Keratinocyte (primary cell): ENCODE data around the gene SUPT20HL1. TPM values are rescaled to one million over a fixed set of nuclear protein-coding genes. Genes with fewer than 3 reads are reported as not detected.

Experiments used
- DNase-seq: peaks from one replicate; pipeline ENCODE4 v3.0.0-alpha.2; 2011; ENCODE audit warnings: low read depth, missing footprints, low spot score
- FAIRE-seq: peaks from 2 replicates; lab custom pipeline; 2011; peaks lifted over from hg19 to GRCh38; lab: Jason Lieb, UNC
- H2AFZ ChIP-seq: 2 replicates; pipeline ENCODE4 v1.6.0; 2012; ENCODE audit warnings: low read length, control low read depth, inconsistent platforms; ENCODE audit not compliant: control insufficient read depth
- H3K27ac ChIP-seq: 2 replicates; pipeline ENCODE4 v1.5.1; 2011; ENCODE audit warnings: low read length; ENCODE audit not compliant: control insufficient read depth, insufficient read depth
- H3K27me3 ChIP-seq: 3 replicates; pipeline ENCODE4 v1.6.0; 2011; ENCODE audit warnings: low read length; ENCODE audit not compliant: control insufficient read depth, insufficient read depth; ENCODE audit errors: extremely low read depth
- H3K36me3 ChIP-seq, 2 experiments: 2 replicates in 1 of 2; 3 replicates in 1 of 2; pipeline ENCODE4 v1.5.1; 2011; ENCODE audit warnings: low read length in 2 of 2, mild to moderate bottlenecking in 1 of 2; ENCODE audit not compliant: control insufficient read depth in 2 of 2, insufficient read depth in 2 of 2; ENCODE audit errors: extremely low read depth in 1 of 2
- H3K4me1 ChIP-seq: 3 replicates; pipeline ENCODE4 v1.5.1; 2011; ENCODE audit warnings: low read length; ENCODE audit not compliant: control insufficient read depth, insufficient read depth; ENCODE audit errors: extremely low read depth
- H3K4me2 ChIP-seq: 3 replicates; pipeline ENCODE4 v1.6.0; 2011; ENCODE audit warnings: low read depth, low read length; ENCODE audit not compliant: control insufficient read depth, insufficient read depth; ENCODE audit errors: extremely low read depth
- H3K4me3 ChIP-seq, 3 experiments: fragments of 200-600 bp in 1 of 3; sonication (generic) in 1 of 3; 2 replicates in 2 of 3; 3 replicates in 1 of 3; pipeline ENCODE4 v1.5.1; 2011 to 2016; ENCODE audit warnings: low read length in 3 of 3, mild to moderate bottlenecking in 3 of 3, control low read depth in 2 of 3, inconsistent platforms in 1 of 3, low read depth in 1 of 3, mixed read lengths in 1 of 3, mixed run types in 1 of 3, moderate library complexity in 1 of 3; ENCODE audit not compliant: control insufficient read depth in 2 of 3, insufficient read depth in 2 of 3; ENCODE audit errors: extremely low read depth in 1 of 3
- H3K79me2 ChIP-seq: 2 replicates; pipeline ENCODE4 v1.6.0; 2012; ENCODE audit warnings: low read length; ENCODE audit not compliant: control insufficient read depth, insufficient read depth
- H3K9ac ChIP-seq: 3 replicates; pipeline ENCODE4 v1.6.0; 2011; ENCODE audit warnings: low read length; ENCODE audit not compliant: control insufficient read depth, insufficient read depth; ENCODE audit errors: extremely low read depth
- H3K9me1 ChIP-seq: 3 replicates; pipeline ENCODE4 v1.6.0; 2011; ENCODE audit warnings: low read length; ENCODE audit not compliant: control insufficient read depth, insufficient read depth; ENCODE audit errors: extremely low read depth
- H3K9me3 ChIP-seq: 2 replicates; pipeline ENCODE4 v1.5.1; 2012; ENCODE audit warnings: low read depth, low read length; ENCODE audit not compliant: control insufficient read depth
- H4K20me1 ChIP-seq: 3 replicates; pipeline ENCODE4 v1.6.0; 2011; ENCODE audit warnings: low read length; ENCODE audit not compliant: control insufficient read depth, insufficient read depth; ENCODE audit errors: extremely low read depth
- CTCF ChIP-seq, 3 experiments: IDR thresholded peaks in 1 of 3; conservative IDR thresholded peaks in 1 of 3; optimal IDR thresholded peaks in 1 of 3; 2 replicates in 2 of 3; 3 replicates in 1 of 3; pipeline versions ENCODE3 to v1.5.1; 2011; ENCODE audit warnings: low read length in 3 of 3, mild to moderate bottlenecking in 3 of 3, moderate library complexity in 2 of 3, control low read depth in 1 of 3, inconsistent platforms in 1 of 3; ENCODE audit not compliant: insufficient read depth in 2 of 3; ENCODE audit errors: extremely low read depth in 1 of 3
- EZH2 ChIP-seq: IDR thresholded peaks from one replicate; pipeline ENCODE4 v1.6.1; 2012; ENCODE audit warnings: inconsistent platforms, mild to moderate bottlenecking, low read length, moderate library complexity
- dilution Hi-C: fragments of 300-500 bp; cut with MboI; formaldehyde crosslinking; loops from one replicate; pipeline ENCODE4 v1.7.0; 2020; ENCODE audit warnings: low sequenced_read_pairs; ENCODE audit not compliant: extremely low pct_ligation_motif_present
- polyA plus RNA-seq, 5 experiments: library from polyadenylated mRNA; depleted of rRNA in 3 of 5; stranded (reverse) in 3 of 5; stranded (forward) in 1 of 5; unstranded in 1 of 5; fragments of >200 nt; gene quantifications; 1 replicate in 1 of 5; 2 replicates in 3 of 5; 3 replicates in 1 of 5; pipeline versions ENCODE4 v1.2.1 to v1.2.3, GENCODE V29; 2011 to 2012; ENCODE audit warnings: missing spikeins in 2 of 5, low read depth in 1 of 5, low replicate concordance in 1 of 5

SUPT20HL1 gene
- polyA plus RNA-seq, 1 donor (not counting 4 experiments of a cell fraction or from before 2014, with no cell fraction given), result not detected

GRCh38 chrX:24314019-24314635, 46.3 kb upstream of the SUPT20HL1 start, which contains the start of gene SUPT20HL2:
TSS of gene SUPT20HL2 (minus strand) at chrX:24314069. CDS start at chrX:24313315, 754 bp downstream.
- DNase-seq, result no peak
- H3K9ac ChIP-seq, result no peak within 1 kb of the TSS
- TF ChIP-seq EZH2 (no peak), CTCF (optimal IDR thresholded peaks at IDR 0.05 in 1 of 3, IDR thresholded peaks at IDR 0.05 in 1 of 3, conservative IDR thresholded peaks at IDR 0.05 in 1 of 3; ENCODE audit: extremely low read depth in 1 of 3, insufficient read depth in 2 of 3, low read length in 3 of 3) (no peak)
- no peak within 1 kb of the TSS for H3K4me2 ChIP-seq
- dilution Hi-C loops, result no loop called here
- FAIRE-seq, result no peak
- no peak within 1 kb of the TSS for H2AFZ ChIP-seq
- no peaks in the 10 kb centered on the region for H3K9me3 ChIP-seq
- no peak within 1 kb of the TSS for H3K4me3 ChIP-seq
- H3K4me1 ChIP-seq, result no peaks in the 10 kb centered on the region
- peaks cover 3% of the 10 kb centered on the region for H3K27me3 ChIP-seq
- H3K79me2 ChIP-seq, result no peaks in the 10 kb centered on the region
- H4K20me1 ChIP-seq, result no peaks in the 10 kb centered on the region
- no peaks in the 10 kb centered on the region for H3K36me3 ChIP-seq
- H3K9me1 ChIP-seq, result no peaks in the 10 kb centered on the region
- H3K27ac ChIP-seq, result no peak within 1 kb of the TSS

- dilution Hi-C loops, result no loop called here
- FAIRE-seq, result no peak
Measured at GRCh38 chrX:24316111-24316510, 44.3 kb upstream of the SUPT20HL1 start.

More at GRCh38 chrX:24316111-24316510, 44.3 kb upstream of the SUPT20HL1 start:
- H3K79me2 ChIP-seq, result no peaks in the 10 kb centered on the region
- H3K27ac ChIP-seq, result no peak overlapping the region
- no peaks in the 10 kb centered on the region for H4K20me1 ChIP-seq
- peaks cover 3% of the 10 kb centered on the region for H3K27me3 ChIP-seq
- no peaks in the 10 kb centered on the region for H3K9me3 ChIP-seq
- no peak overlapping the region for H3K9ac ChIP-seq
- H3K36me3 ChIP-seq, result no peaks in the 10 kb centered on the region
- H3K4me3 ChIP-seq, result no peak overlapping the region
- no peaks in the 10 kb centered on the region for H3K9me1 ChIP-seq
- H3K4me1 ChIP-seq, result no peaks in the 10 kb centered on the region
- no peak overlapping the region for H2AFZ ChIP-seq
- DNase-seq, result no peak
- H3K4me2 ChIP-seq, result no peak overlapping the region
- TF ChIP-seq EZH2 (no peak), CTCF (optimal IDR thresholded peaks at IDR 0.05 in 1 of 3, IDR thresholded peaks at IDR 0.05 in 1 of 3, conservative IDR thresholded peaks at IDR 0.05 in 1 of 3; ENCODE audit: extremely low read depth in 1 of 3, insufficient read depth in 2 of 3, low read length in 3 of 3) (no peak)
